ENCODE results near the gene CCL18. TPM values are rescaled to one million over a fixed set of nuclear protein-coding genes. Genes with fewer than 3 reads are reported as not detected.

CCL18 gene, protein sequence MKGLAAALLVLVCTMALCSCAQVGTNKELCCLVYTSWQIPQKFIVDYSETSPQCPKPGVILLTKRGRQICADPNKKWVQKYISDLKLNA
- not detected for total RNA-seq

DNA sequence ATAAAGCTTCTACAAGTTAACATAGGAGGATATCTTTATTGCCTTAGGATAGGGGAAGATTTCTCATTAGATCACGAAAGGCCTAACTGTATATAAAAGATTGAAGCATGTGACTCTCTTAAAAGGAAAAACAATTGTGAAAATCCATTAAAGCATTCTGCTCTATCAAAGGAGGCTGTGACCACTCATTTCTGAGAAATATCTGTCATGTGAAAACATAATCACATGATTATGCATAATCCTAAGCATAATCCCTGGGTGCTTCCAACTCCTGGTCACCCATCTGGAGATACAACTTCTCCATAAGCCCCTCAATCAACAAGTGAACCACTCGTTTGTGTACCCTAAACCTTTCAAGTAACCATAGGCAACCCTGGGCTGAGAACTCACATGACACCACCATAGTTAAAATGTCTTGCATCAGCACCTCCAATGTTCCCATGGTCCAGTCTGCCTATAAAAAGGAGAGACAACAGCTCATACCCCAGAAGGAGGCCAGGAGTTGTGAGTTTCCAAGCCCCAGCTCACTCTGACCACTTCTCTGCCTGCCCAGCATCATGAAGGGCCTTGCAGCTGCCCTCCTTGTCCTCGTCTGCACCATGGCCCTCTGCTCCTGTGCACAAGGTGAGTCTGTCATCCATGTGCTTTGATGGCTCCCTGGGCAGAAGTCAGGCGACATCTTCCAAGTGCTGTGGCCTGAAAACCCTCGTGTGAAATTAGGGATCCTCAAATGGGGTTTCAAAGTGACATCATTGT, at the start of gene CCL18:
Gene CCL18, plus strand, starts transcription at position 487 of the 756 bp plus-strand sequence. Its CDS starts 71 bp downstream, at position 558.

DNA sequence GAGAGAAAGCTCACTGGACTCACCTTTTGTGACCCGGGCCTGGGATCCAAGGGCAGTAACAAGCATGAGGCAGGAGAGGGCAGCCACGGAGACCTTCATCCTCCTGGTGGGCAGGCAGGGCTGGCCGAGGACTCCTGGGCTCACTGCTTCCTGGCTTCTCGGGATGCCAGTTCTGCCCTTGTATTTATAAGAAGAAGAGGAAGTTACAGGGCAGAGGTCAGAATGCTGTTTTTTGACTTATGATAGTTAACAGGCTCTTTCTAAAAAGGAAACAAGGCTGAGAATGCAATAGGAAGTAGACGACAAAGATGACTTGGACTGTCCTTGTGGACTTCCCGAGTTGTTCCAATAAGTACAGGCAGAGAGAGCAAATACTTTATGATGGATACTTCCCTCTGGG, 46.3 kb upstream of the CCL18 start, which contains the start of gene CCL23:
Gene CCL23, minus strand, starts transcription at position 174 of the 400 bp plus-strand sequence. Its CDS starts 75 bp downstream, at position 99.

DNA sequence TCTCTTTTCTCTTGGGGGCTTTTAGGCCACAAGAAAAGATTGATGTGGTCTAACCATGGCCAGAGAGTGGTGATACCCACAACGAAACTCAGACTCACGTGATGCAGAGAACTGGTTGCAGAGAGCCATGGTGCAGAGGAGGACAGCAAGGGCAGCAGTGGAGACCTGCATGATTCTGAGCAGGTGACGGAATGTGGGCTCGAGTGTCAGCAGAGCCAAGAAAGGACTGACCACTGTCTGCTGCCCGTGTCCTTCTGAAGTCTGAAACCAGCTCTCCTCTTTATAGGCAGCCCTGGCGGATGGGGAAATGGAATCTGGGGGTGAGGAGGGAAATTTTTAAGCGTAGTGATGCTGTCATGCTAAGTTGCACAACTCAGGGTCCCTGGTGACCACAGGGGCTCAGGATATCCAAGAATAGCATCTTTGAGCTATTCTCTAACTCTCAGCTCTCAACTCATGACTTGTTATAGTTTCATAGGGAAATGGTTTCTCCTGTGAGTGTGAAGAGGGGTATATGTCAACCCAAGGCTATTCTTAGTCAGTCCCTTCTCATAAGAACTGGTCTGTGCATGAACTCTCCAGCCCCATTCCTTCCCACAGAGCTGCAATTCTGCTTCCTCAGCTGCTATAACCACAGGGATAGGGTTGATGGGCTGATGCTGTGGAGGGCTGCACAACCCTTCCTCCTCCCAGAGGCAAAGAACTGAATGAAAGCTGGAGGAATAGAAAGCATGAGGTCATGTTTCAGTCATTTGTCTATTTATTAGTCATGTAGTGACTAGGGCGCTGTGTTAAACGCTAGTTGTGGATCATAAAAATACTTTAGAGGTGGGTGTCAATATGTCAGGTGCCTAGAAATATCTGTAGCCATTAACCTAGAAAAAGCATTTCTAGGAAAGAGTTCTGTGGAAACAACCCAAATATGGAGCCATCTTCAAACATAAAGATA, 26.1 kb downstream of the CCL18 start, which contains the start of gene CCL3:
Gene CCL3, minus strand, starts transcription at position 256 of the 949 bp plus-strand sequence. Its CDS starts 85 bp downstream, at position 171.

DNA sequence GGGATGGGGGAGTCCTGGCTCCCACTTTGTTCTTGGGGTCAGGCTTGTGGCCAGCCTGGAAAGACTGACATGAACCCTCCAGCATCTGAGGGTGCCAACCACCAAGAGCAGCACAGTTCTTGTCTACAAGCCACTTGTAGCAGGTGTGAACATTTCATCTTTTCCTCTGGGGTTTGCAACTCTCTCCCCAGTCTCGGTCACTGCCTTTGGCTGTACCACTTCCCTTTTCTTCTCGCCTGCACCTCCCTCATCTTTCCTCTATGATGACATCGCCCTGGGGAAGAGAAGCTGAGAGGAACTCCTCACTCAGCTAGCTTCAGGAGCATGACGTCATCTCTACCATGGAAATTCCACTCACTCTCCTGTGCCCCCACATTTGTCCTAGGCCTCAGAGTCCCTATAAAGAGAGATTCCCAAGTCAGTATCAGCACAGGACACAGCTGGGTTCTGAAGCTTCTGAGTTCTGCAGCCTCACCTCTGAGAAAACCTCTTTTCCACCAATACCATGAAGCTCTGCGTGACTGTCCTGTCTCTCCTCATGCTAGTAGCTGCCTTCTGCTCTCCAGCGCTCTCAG, 39.4 kb downstream of the CCL18 start, which contains the start of gene CCL4:
Gene CCL4, plus strand, starts transcription at position 427 of the 575 bp plus-strand sequence. Its CDS starts 79 bp downstream, at position 506.

Small RNAs within 50 kb of the gene (small RNA-seq; reads per million reads assigned to genes)
- gene RN7SL301P (ENCODE audit: low replicate concordance), result not detected

Other genes with a start within 250 kb of the CCL18 start
- gene HEATR9, start 195.4 kb upstream of the CCL18 start, total RNA-seq, result not detected
- gene CCL5, start 183.9 kb upstream of the CCL18 start, total RNA-seq, result not detected
- 0.94 TPM for gene RDM1, start 133.5 kb upstream of the CCL18 start, total RNA-seq
- not detected for gene LYZL6, start 120.6 kb upstream of the CCL18 start, total RNA-seq
- not detected for gene CCL16, start 82.8 kb upstream of the CCL18 start, total RNA-seq
- not detected for gene CCL14, start 77.5 kb upstream of the CCL18 start, total RNA-seq
- gene CCL15, start 62.7 kb upstream of the CCL18 start, total RNA-seq, result not detected
- not detected for gene CCL23, start 46.3 kb upstream of the CCL18 start, total RNA-seq
- 2.8 TPM for gene CCL3, start 25.9 kb downstream of the CCL18 start, total RNA-seq
- gene CCL4, start 39.6 kb downstream of the CCL18 start, total RNA-seq, result 2.8 TPM
- 13.5 TPM for gene TBC1D3B, start 112.4 kb downstream of the CCL18 start, total RNA-seq
- 2.2 TPM for gene CCL3L1, start 132.5 kb downstream of the CCL18 start, total RNA-seq
- 1.6 TPM for gene CCL4L2, start 146.8 kb downstream of the CCL18 start, total RNA-seq
- not detected for gene TBC1D3I, start 200.3 kb downstream of the CCL18 start, total RNA-seq

Data from parietal lobe (tissue), 2 donors.